RWPE2 (cell line): ENCODE data around the gene CACYBP.

Experiments used
- ATAC-seq: fragments of 200-7000 bp; cut with Tn5 transposase; 3 replicates; pipeline ENCODE4 v1.9.1; 2021; ENCODE audit warnings: low read depth
- DNase-seq: peaks from one replicate; pipeline ENCODE4 v3.0.0-alpha.2; 2020; ENCODE audit warnings: low spot score
- H3K27ac ChIP-seq: fragments of 450-650 bp; 2 replicates; pipeline ENCODE4 v1.5.1; 2017; ENCODE audit warnings: mild to moderate bottlenecking; ENCODE audit not compliant: poor library complexity, severe bottlenecking
- H3K27me3 ChIP-seq: fragments of 250-450 bp; sonication (Bioruptor Pico); 2 replicates; pipeline ENCODE4 v1.5.1; 2021; ENCODE audit warnings: mild to moderate bottlenecking, moderate library complexity; ENCODE audit not compliant: insufficient read depth, poor library complexity, severe bottlenecking
- H3K36me3 ChIP-seq: fragments of 250-450 bp; sonication (Bioruptor Pico); 2 replicates; pipeline ENCODE4 v1.5.1; 2020; ENCODE audit warnings: low read depth, mild to moderate bottlenecking, moderate library complexity
- H3K4me1 ChIP-seq: fragments of 250-450 bp; sonication (Bioruptor Pico); 2 replicates; pipeline ENCODE4 v1.5.1; 2021; ENCODE audit warnings: mild to moderate bottlenecking, moderate library complexity; ENCODE audit not compliant: insufficient read depth, poor library complexity, severe bottlenecking
- H3K4me3 ChIP-seq: fragments of 250-450 bp; sonication (Bioruptor Pico); 2 replicates; pipeline ENCODE4 v1.5.1; 2021; ENCODE audit warnings: mild to moderate bottlenecking, moderate library complexity; ENCODE audit not compliant: severe bottlenecking
- H3K9me3 ChIP-seq: fragments of 250-450 bp; sonication (Bioruptor Pico); 2 replicates; pipeline ENCODE4 v1.5.1; 2021; ENCODE audit warnings: mild to moderate bottlenecking, moderate library complexity; ENCODE audit not compliant: severe bottlenecking
- CTCF ChIP-seq: fragments of 450-650 bp; IDR thresholded peaks from one replicate; pipeline ENCODE4 v1.5.1; 2017; ENCODE audit warnings: mild to moderate bottlenecking, moderate library complexity; ENCODE audit not compliant: poor library complexity, severe bottlenecking

CACYBP gene

GRCh38 chr1:175002910-175003517, 3.3 kb downstream of the CACYBP start:
- TF ChIP-seq CTCF, result no peak
- Histone ChIP-seq H3K27ac (no peak overlapping the region), H3K9me3 (no peaks in the 10 kb centered on the region), H3K36me3 (peaks cover 40% of the 10 kb centered on the region), H3K27me3 (no peaks in the 10 kb centered on the region), H3K4me1 (peaks cover 3% of the 10 kb centered on the region), H3K4me3 (no peak overlapping the region)
- DNase-seq, result no peak
- no peak for ATAC-seq

GRCh38 chr1:175003521-175003920, 3.8 kb downstream of the CACYBP start:
- no peaks in the 10 kb centered on the region for H3K9me3 ChIP-seq
- DNase-seq (no peak), ATAC-seq (no peak)
- H3K27ac ChIP-seq, result no peak overlapping the region
- H3K27me3 ChIP-seq, result no peaks in the 10 kb centered on the region
- TF ChIP-seq CTCF, result no peak
- H3K36me3 ChIP-seq, result peaks cover 45% of the 10 kb centered on the region
- H3K4me3 ChIP-seq, result no peak overlapping the region
- peaks cover 3% of the 10 kb centered on the region for H3K4me1 ChIP-seq

GRCh38 chr1:175005085-175005783, 5.5 kb downstream of the CACYBP start:
- Histone ChIP-seq H3K27me3 (no peaks in the 10 kb centered on the region), H3K36me3 (peaks cover 62% of the 10 kb centered on the region), H3K4me1 (peaks cover 3% of the 10 kb centered on the region), H3K9me3 (no peaks in the 10 kb centered on the region), H3K27ac (no peak overlapping the region), H3K4me3 (no peak overlapping the region)
- DNase-seq, result no peak
- no peak for ATAC-seq
- no peak for TF ChIP-seq CTCF

- H3K27me3 ChIP-seq, result no peaks in the 10 kb centered on the region
- H3K36me3 ChIP-seq, result peaks cover 99% of the 10 kb centered on the region
- no peak for ATAC-seq
- no peaks in the 10 kb centered on the region for H3K4me1 ChIP-seq
- no peak for TF ChIP-seq CTCF
- H3K4me3 ChIP-seq, result no peak overlapping the region
- no peaks in the 10 kb centered on the region for H3K9me3 ChIP-seq
- no peak overlapping the region for H3K27ac ChIP-seq
- no peak for DNase-seq
Measured at GRCh38 chr1:175009532-175009931, 9.8 kb downstream of the CACYBP start.

GRCh38 chr1:175013445-175013844, 13.7 kb downstream of the CACYBP start:
- no peak for ATAC-seq
- no peak for TF ChIP-seq CTCF
- Histone ChIP-seq H3K36me3 (peaks cover 93% of the 10 kb centered on the region), H3K4me1 (no peaks in the 10 kb centered on the region), H3K4me3 (no peak overlapping the region), H3K27me3 (no peaks in the 10 kb centered on the region), H3K27ac (no peak overlapping the region), H3K9me3 (no peaks in the 10 kb centered on the region)
- DNase-seq, result no peak
